ENCODE measurements around the gene AKR1A1. TPM values are rescaled to one million over a fixed set of nuclear protein-coding genes. Genes with fewer than 3 reads are reported as not detected.

Gene AKR1A1
- polyA plus RNA-seq, 1 experiment: 188 TPM

GRCh38 chr1:45583666-45584350 is 33.2 kb downstream of the AKR1A1 start, which contains the start of gene NASP:
Gene NASP (plus strand): TSS chr1:45584041. CDS start chr1:45584147, 106 bp downstream.
- H3K4me3 ChIP-seq (ENCODE audit: low read depth, low read length): peak within 1 kb of the TSS; percentile 100
- no peaks in the 10 kb centered on the region for H3K36me3 ChIP-seq (ENCODE audit: control insufficient read depth, insufficient read depth, low read length)
- DNase-seq (ENCODE audit: low read depth): no peak
- ChIA-PET CTCF (interaction anchor here (0.6 to 7.1 kb wide), 4 partner anchors 14 to 566 kb away, joined by 3 to 66 read pairs (median 6); no protein-coding TSS in a partner anchor), POLR2A (interaction anchor here (0.8 to 1.0 kb wide), 2 partner anchors 19 to 62 kb away, joined by 3 read pairs; partner anchors contain the start of gene PRDX1)
- no peak for TF ChIP-seq CTCF (IDR thresholded peaks at IDR 0.05; ENCODE audit: insufficient read depth, low read depth, low read length)
- H3K27me3 ChIP-seq (ENCODE audit: control insufficient read depth, insufficient read depth, low read length): no peaks in the 10 kb centered on the region

GRCh38 chr1:45584351-45585109 is 33.9 kb downstream of the AKR1A1 start:
- CTCF ChIA-PET: interaction anchor here (0.6 to 7.1 kb wide), 2 partner anchors 15 to 64 kb away, joined by 3 to 66 read pairs; no protein-coding TSS in a partner anchor
- Histone ChIP-seq H3K4me3 (ENCODE audit: low read depth, low read length) (peak overlapping the region; percentile 100), H3K36me3 (ENCODE audit: control insufficient read depth, insufficient read depth, low read length) (no peaks in the 10 kb centered on the region), H3K27me3 (ENCODE audit: control insufficient read depth, insufficient read depth, low read length) (no peaks in the 10 kb centered on the region)
- DNase-seq (ENCODE audit: low read depth): peak; percentile 44
- POLR2A ChIA-PET: interaction anchor here (0.7 to 1.0 kb wide), 5 partner anchors 60 to 299 kb away, joined by 3 to 4 read pairs (median 3); partner anchors contain the start of gene PRDX1
- TF ChIP-seq CTCF (IDR thresholded peaks at IDR 0.05; ENCODE audit: insufficient read depth, low read depth, low read length): peak; percentile 20; the same call in 1 of the 2 replicates

- no peak for TF ChIP-seq CTCF (IDR thresholded peaks at IDR 0.05; ENCODE audit: insufficient read depth, low read depth, low read length)
- Histone ChIP-seq H3K27me3 (ENCODE audit: control insufficient read depth, insufficient read depth, low read length) (no peaks in the 10 kb centered on the region), H3K36me3 (ENCODE audit: control insufficient read depth, insufficient read depth, low read length) (no peaks in the 10 kb centered on the region), H3K4me3 (ENCODE audit: low read depth, low read length) (peak overlapping the region; percentile 100)
- POLR2A ChIA-PET: interaction anchor here (0.7 to 0.8 kb wide), 4 partner anchors 59 to 298 kb away, joined by 3 to 4 read pairs (median 3); partner anchors contain the start of gene PRDX1
- no peak for DNase-seq (ENCODE audit: low read depth)
- CTCF ChIA-PET: interaction anchor here (7.1 kb wide), 1 partner anchor 15 kb away, joined by 66 read pairs; no protein-coding TSS in a partner anchor
These were observed 34.4 kb downstream of the AKR1A1 start for GRCh38 chr1:45585110-45585426.

- peak overlapping the region; percentile 100 for H3K4me3 ChIP-seq (ENCODE audit: low read depth, low read length)
- ChIA-PET CTCF (interaction anchor here (0.6 to 7.1 kb wide), 3 partner anchors 16 to 262 kb away, joined by 3 to 66 read pairs (median 4); no protein-coding TSS in a partner anchor), POLR2A (interaction anchor here (0.5 to 0.8 kb wide), 2 partner anchors 64 kb away, joined by 3 to 4 read pairs; partner anchors contain the start of gene PRDX1)
- no peak for TF ChIP-seq CTCF (IDR thresholded peaks at IDR 0.05; ENCODE audit: insufficient read depth, low read depth, low read length)
- no peak for DNase-seq (ENCODE audit: low read depth)
- H3K27me3 ChIP-seq (ENCODE audit: control insufficient read depth, insufficient read depth, low read length): no peaks in the 10 kb centered on the region
- H3K36me3 ChIP-seq (ENCODE audit: control insufficient read depth, insufficient read depth, low read length): no peaks in the 10 kb centered on the region
These were observed 35.0 kb downstream of the AKR1A1 start for GRCh38 chr1:45585496-45586075.

All from BJ (cell line).